Activated CD8-positive, alpha-beta memory T cell treated with anti-CD3 and anti-CD28 coated beads for 48 hours (primary cell): ENCODE data around the gene CYFIP1.

ENCODE experiments used
- DNase-seq, 3 experiments: peaks; one replicate each; pipeline ENCODE4 v3.0.0-alpha.2; 2020; ENCODE audit warnings: low read depth in 2 of 3, low spot score in 2 of 3

Gene CYFIP1

DNA sequence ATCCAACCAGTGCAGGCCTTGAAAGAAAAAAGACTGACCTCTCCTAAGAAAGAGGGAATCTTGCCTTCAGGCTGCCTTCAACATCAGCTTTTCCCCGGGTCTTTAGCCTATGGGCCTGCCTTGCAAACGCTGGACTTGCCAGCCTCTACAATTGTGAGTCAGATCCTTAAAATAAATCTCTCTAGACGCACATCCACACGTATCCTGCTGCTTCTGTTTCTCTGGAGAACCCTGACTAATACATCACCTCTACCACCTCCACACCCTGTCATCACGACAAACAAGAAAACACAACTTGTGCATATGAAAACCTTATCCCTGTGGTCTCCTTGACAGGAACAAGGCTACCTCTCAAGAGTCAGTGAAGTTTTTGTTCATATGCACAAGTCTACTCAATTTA lies 11.8 kb downstream of the CYFIP1 start:
- DNase-seq: no peak

DNA sequence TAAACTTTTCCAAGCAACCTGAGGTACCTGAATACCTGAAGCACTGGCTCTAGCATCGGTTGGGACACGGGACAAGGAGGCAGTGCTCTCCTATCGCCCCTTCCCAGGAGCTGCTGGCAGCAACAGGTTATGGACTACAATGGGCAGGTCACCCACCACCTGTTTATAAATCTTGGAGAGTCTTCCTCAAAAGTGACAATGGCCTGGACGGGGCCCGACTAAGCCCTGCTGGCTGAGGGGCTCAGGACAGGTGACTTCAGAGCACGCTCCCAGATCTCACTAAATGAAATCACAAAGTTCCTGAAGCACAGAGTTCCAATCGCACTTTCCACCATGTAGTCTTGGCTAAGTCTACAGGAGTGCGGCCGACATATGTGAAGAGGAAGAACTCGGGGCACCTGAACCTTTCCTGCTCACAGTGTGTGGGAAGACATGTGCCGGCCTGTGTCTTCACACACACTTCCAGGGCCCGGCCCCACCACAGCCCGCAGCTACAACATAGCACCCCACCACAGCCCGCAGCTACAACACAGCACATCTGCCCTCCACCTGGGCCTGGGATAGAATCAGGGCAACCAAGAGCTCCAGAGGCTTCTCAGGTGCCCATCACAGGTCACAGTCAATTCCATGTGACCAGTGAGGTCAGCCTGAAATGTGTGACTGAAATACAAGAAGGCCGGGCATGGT lies 12.9 kb downstream of the CYFIP1 start:
- DNase-seq: no peak

- DNase-seq: no peak
These were observed 13.7 kb downstream of the CYFIP1 start for GRCh38 chr15:22966321-22967083.

GRCh38 chr15:22963641-22964040 lies 16.5 kb downstream of the CYFIP1 start:
- DNase-seq: no peak

- no peak for DNase-seq
These were observed 17.6 kb downstream of the CYFIP1 start for GRCh38 chr15:22962611-22963010.

DNA sequence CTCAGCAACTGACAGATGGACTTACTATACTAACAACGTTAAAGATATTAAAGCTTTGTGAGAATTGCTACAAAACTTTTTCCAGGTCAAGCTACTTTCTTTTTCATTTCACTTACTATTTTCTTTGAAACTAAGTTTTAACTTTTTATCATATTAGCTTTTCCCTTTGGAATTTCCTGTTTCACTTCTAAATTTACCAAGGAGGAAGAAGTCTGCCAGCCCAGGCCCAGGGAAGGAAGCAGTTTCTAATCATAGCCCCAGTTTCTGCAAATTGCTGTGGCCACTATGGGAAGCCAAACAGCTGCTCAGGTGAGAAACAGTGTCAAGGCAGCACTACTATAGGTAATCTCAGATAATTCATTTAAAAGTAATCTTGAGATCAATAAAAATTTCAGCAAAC lies 18.4 kb downstream of the CYFIP1 start:
- DNase-seq: no peak

- DNase-seq: no peak
These were observed 19.6 kb downstream of the CYFIP1 start for GRCh38 chr15:22960556-22960955.

GRCh38 chr15:22960126-22960525 lies 20.0 kb downstream of the CYFIP1 start:
- DNase-seq: no peak

- DNase-seq: no peak
These were observed 20.7 kb downstream of the CYFIP1 start for GRCh38 chr15:22959321-22960101.

DNA sequence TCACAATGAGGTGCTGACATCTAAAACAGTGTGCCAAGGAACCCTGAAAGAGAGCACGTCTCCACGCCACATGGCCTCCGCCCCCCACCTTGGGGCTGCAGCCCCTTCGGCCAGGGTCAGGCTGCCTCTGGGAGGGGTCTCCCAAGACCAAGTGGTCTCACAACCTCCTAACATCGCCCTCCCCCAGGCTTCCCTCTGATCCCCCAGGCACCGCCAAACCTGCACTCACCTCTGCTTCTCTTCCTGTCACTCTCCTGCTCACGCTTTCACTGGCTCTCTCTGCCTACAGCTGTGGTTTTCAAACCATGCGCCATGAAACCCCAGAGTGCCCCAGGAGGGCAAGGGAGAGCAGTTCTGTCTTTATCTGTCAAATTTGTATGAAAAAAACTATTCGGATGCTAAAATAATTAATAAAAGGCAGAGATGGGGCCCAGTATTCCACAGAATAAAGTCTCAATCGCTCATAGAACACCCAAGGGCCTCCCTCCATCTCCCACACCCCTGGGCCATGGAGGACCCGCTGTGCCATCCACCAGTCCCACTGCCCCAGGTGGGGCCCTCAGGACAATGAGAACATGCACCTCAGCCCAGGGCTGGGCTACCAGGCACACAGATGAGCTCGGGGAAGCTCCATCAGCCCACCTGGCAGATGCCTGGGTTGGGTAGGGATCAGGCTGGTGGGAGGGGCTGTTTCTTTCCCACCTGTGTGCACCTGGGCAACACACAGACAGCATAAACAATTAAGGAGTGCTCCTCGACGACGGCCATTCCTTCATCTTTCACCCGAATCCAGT lies 21.5 kb downstream of the CYFIP1 start:
- DNase-seq: no peak

DNA sequence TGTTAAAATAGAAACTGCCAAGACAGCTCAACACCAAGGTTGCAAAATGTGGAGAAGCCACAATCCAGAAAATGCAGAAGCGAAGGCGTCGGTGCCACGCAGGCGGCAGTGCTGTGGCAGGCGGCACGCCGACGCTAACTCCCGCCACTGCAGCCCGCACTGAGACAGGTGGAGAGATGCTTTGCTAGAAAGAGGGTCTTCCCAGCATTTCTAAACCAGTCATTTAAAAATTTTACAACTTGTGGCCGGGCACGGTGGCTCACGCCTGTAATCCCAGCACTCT lies 23.2 kb downstream of the CYFIP1 start:
- DNase-seq: no peak

- no peak for DNase-seq
These were observed 23.8 kb downstream of the CYFIP1 start for GRCh38 chr15:22956257-22956977.

DNA sequence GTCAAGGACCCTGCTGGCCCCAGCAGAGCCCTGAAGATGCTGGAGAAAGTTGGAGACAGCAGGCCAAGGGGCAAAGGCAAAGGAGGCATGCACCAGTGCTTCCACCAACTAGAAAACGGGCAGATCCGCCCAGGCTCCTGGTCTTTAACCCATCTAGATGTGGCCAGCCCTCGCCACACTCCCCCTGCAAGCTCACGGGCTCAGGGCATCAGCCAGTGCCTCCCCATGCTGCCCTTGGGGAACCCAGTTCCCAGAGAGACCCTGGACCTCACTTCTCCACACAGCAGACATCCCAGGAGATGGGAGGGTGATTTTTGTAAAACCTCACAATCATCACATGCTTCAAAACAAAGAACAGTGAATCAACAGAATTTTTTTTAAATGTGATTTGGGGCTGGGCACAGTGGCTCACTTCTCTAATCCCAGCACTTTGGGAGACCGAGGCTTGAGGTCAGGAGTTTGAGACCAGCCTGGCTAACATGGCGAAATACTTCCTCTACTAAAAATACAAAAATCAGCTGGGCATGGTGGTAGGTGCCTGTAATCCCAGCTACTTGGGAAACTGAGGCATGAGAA lies 24.5 kb downstream of the CYFIP1 start:
- no peak for DNase-seq

DNA sequence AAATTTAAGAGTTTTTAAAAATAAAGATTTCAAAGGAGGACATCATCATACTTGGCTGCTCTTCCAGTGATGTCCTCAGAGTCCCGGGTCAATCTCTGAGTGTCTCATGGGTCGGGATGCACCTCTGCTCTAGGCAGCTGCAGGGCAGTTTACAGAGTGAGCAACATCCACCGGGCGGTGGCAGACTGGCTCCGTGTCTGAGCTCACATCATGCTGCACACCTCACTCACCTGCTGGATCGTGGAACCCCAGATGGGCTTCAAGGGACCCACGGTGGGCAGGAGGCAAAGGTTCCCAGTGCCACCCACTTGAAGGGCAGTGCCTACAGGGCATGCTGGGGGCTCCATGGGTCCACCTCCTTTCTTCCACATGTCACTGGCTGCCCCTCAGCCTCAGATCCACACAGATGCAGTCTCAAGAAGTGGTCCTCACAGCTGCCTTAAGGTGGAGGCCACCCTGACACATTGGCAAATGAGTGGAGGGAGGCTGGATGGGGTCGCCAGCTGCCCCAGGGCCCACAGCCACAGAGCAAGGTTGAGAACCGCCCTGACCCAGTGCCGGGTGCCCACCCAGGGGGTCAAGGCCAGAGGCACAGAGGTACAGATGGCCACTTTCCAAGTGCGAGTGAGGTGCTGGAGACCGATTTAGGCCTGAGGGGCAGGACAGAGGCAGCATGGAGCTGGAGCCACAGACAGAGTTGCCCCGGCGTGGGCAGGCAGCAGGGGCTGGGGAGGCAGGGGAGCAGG lies 25.2 kb downstream of the CYFIP1 start:
- DNase-seq: no peak

- no peak for DNase-seq
These were observed 25.8 kb downstream of the CYFIP1 start for GRCh38 chr15:22954326-22954725.

DNA sequence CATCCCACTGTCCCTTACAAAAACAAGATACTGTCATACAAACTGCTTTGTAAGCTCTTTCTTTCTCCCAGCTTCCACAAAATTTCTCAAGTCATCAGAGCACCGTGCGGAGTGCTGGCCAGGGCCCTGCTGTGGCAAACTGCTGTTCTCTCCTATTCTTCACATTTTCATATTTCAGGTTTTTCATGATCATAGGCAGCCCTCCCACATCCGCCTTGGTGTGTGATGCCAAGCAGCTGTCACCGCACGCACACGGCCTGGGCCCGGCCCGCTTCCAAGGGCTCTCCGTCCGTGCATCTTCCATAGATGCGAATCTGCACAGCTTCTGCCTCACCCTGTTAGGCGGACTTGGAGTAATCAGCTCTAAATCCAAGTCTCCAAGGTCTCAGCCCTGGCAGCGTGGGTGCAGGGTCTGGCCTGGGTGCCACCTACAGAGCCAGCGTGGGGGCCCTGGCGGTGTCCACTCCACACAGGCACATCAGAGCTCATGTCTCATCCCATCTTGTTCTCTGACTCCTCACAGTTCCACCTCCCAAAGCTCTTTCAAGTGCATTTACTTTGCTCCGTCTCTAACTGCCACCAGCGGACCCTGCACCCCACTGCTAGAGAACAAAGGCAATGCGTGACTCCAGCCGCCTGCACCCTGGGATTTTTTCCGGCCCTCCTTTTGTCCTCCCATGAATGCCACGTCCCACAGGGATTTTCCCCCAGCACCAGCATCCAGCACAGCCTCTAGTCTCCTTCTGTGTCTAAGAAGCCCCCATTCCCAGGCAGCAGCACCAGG lies 27.2 kb downstream of the CYFIP1 start:
- no peak for DNase-seq

DNA sequence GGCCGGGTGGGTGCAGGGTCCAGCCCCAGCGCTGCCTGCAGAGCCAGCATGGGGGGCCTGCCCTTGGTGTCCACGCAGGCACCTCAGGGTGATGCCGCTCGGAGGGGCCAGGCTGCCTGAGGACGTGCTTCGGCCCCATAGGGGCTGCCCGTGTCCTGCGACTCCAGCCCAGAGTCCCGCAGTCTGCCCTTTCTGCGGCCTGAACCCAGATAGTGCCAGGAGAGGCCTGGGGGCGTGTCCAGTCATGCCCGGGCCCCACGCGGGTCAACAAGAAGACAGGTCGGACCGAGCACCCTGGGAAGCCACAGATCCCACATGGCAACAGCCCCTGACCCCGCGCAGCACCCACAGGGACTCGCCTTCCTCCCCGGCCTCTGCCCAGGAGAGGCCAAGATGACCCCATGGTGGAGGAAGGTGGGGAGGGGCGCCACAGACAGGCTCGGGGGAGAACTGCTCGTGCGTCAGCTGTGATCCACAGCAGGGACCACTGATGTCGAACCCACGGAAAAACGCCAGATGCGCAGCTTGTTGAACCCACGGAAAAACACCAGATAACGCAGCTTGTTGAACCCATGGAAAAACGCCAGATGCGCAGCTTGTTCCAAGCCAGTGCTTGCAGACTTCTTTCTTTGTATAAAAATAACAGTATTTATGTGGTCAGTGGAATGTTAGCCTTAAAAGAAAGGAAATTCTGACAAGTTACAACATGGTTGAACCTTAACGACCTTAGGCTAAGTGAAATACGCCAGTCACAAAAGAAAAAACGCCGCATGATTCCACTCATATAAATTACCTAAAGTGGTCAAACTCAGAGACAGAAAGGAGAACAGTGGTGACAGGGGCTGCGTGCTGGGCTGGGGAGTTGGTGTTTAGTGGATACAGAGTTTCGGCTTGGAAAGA lies 28.5 kb downstream of the CYFIP1 start:
- DNase-seq: no peak

DNA sequence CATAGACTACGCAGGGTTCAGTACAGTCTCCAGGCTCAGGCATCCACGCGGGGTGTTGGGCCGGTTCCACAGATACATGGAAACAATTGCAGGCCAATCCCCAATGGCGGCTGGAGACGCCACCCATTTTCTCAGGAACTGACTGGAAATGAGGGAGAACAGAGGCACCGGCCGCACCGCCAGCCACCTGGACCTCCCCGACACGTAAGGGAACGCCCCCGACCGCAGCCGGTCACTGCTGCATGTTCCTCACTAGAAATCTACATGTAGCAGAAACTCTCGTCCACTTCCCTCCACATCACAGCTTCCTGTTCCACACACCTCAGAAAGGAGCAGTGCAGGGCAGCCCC lies 29.2 kb downstream of the CYFIP1 start:
- no peak for DNase-seq
